ENCODE measurements around the gene THEM5. TPM values are rescaled to one million over a fixed set of nuclear protein-coding genes. Genes with fewer than 3 reads are reported as not detected.
"Not testable (repeated sequence)": the region's sequence is repeated elsewhere in the genome, so short reads cannot be mapped to it uniquely, and the experiment has no call there.

THEM5 gene
- not detected in 2 replicates for total RNA-seq

- no peak for DNase-seq (ENCODE audit: low read depth)
Measured at GRCh38 chr1:151853411-151853943, at the start of gene THEM5. Gene THEM5 (minus strand): TSS chr1:151853712. CDS start chr1:151853565, 147 bp downstream.

- DNase-seq (ENCODE audit: low read depth): no peak
Measured at GRCh38 chr1:151902858-151903257, 49.3 kb upstream of the THEM5 start.

- not testable (repeated sequence) for DNase-seq (ENCODE audit: low read depth)
Measured at GRCh38 chr1:151900804-151901203, 47.3 kb upstream of the THEM5 start.

- DNase-seq (ENCODE audit: low read depth): peak; percentile 36
Measured at GRCh38 chr1:151898519-151898991, 45.0 kb upstream of the THEM5 start.

GRCh38 chr1:151897991-151898431 is 44.5 kb upstream of the THEM5 start:
- DNase-seq (ENCODE audit: low read depth): peak; percentile 51

GRCh38 chr1:151893176-151893924 is 39.8 kb upstream of the THEM5 start:
- DNase-seq (ENCODE audit: low read depth): no peak

- no peak for DNase-seq (ENCODE audit: low read depth)
Measured at GRCh38 chr1:151892190-151892589, 38.7 kb upstream of the THEM5 start.

GRCh38 chr1:151891512-151891911 is 38.0 kb upstream of the THEM5 start:
- DNase-seq (ENCODE audit: low read depth): no peak

GRCh38 chr1:151888972-151889570 is 35.6 kb upstream of the THEM5 start:
- DNase-seq (ENCODE audit: low read depth): no peak

- DNase-seq (ENCODE audit: low read depth): peak; percentile 81
Measured at GRCh38 chr1:151887028-151887427, 33.5 kb upstream of the THEM5 start.

GRCh38 chr1:151885479-151885878 is 32.0 kb upstream of the THEM5 start:
- peak; percentile 27 for DNase-seq (ENCODE audit: low read depth)

GRCh38 chr1:151884879-151885278 is 31.4 kb upstream of the THEM5 start:
- not testable (repeated sequence) for DNase-seq (ENCODE audit: low read depth)

GRCh38 chr1:151884445-151884844 is 30.9 kb upstream of the THEM5 start:
- not testable (repeated sequence) for DNase-seq (ENCODE audit: low read depth)

- not testable (repeated sequence) for DNase-seq (ENCODE audit: low read depth)
Measured at GRCh38 chr1:151883898-151884297, 30.4 kb upstream of the THEM5 start.

GRCh38 chr1:151882918-151883317 is 29.4 kb upstream of the THEM5 start:
- DNase-seq (ENCODE audit: low read depth): not testable (repeated sequence)

GRCh38 chr1:151882466-151882865 is 29.0 kb upstream of the THEM5 start:
- no peak for DNase-seq (ENCODE audit: low read depth)

- DNase-seq (ENCODE audit: low read depth): no peak
Measured at GRCh38 chr1:151881479-151881878, 28.0 kb upstream of the THEM5 start.

- no peak for DNase-seq (ENCODE audit: low read depth)
Measured at GRCh38 chr1:151875419-151876097, 22.0 kb upstream of the THEM5 start.

- not testable (repeated sequence) for DNase-seq (ENCODE audit: low read depth)
Measured at GRCh38 chr1:151872776-151873175, 19.3 kb upstream of the THEM5 start.

- DNase-seq (ENCODE audit: low read depth): no peak
Measured at GRCh38 chr1:151871284-151872030, 17.9 kb upstream of the THEM5 start.

- no peak for DNase-seq (ENCODE audit: low read depth)
Measured at GRCh38 chr1:151868486-151868885, 15.0 kb upstream of the THEM5 start.
